ENCODE measurements around the gene COL4A4.
A peak's percentile ranks its signal among the peaks of the same experiment; 100 is the strongest.

Gene COL4A4

GRCh38 chr2:226978300-226978699, 185.7 kb downstream of the COL4A4 start:
- no peak for DNase-seq

- DNase-seq: peak; percentile 63
These were observed 186.2 kb downstream of the COL4A4 start for GRCh38 chr2:226977775-226978190.

- DNase-seq: no peak
These were observed 190.2 kb downstream of the COL4A4 start for GRCh38 chr2:226973816-226974215.

GRCh38 chr2:226971770-226972169, 192.2 kb downstream of the COL4A4 start:
- DNase-seq: no peak

GRCh38 chr2:226971084-226971483, 192.9 kb downstream of the COL4A4 start:
- no peak for DNase-seq

GRCh38 chr2:226970362-226970761, 193.6 kb downstream of the COL4A4 start:
- DNase-seq: no peak

GRCh38 chr2:226969417-226970080, 194.5 kb downstream of the COL4A4 start:
- peak; percentile 38 for DNase-seq

- DNase-seq: no peak
These were observed 198.6 kb downstream of the COL4A4 start for GRCh38 chr2:226965376-226965775.

GRCh38 chr2:226963528-226963927, 200.5 kb downstream of the COL4A4 start:
- DNase-seq: no peak

GRCh38 chr2:226962176-226962773, 201.7 kb downstream of the COL4A4 start:
- DNase-seq: no peak

- no peak for DNase-seq
These were observed 204.6 kb downstream of the COL4A4 start for GRCh38 chr2:226959418-226959817.

GRCh38 chr2:226956659-226957058, 207.3 kb downstream of the COL4A4 start:
- no peak for DNase-seq

GRCh38 chr2:226953826-226954225, 210.2 kb downstream of the COL4A4 start:
- no peak for DNase-seq

GRCh38 chr2:226953206-226953605, 210.8 kb downstream of the COL4A4 start:
- no peak for DNase-seq
